IMR-90 (cell line): Measurements from ENCODE around the gene DOK3. TPM values are rescaled to one million over a fixed set of nuclear protein-coding genes. Genes with fewer than 3 reads are reported as not detected.

Experiments used
- ATAC-seq: fragments of 200-7000 bp; cut with Tn5 transposase; 2 replicates; pipeline ENCODE4 v1.9.1; 2020; ENCODE audit warnings: low read depth, mild to moderate bottlenecking, moderate library complexity
- BruUV-seq: library from RNA; stranded (reverse); fragments of 400-500 nt; replicated peaks from 2 replicates; lab custom pipeline; 2021; lab: Mats Ljungman, UMichigan
- CTCF ChIA-PET: fragments of 300-600 bp; formaldehyde crosslinking; extraction: SDS; loops from one replicate; lab custom pipeline; 2021; ENCODE audit warnings: antibody characterized with exemption; lab: Yijun Ruan, JAX
- POLR2A ChIA-PET: fragments of 300-600 bp; sonication (Branson Sonifier 250); formaldehyde crosslinking; loops from one replicate; lab custom pipeline; 2022; ENCODE audit warnings: antibody characterized with exemption; ENCODE audit not compliant: unreplicated experiment; lab: Charles Lee
- DNase-seq: peaks from one replicate; pipeline ENCODE4 v3.0.0; 2013
- H2AFZ ChIP-seq: replicated peaks from 2 replicates; pipeline ENCODE3; 2013; ENCODE audit warnings: low read length, mild to moderate bottlenecking; ENCODE audit not compliant: poor library complexity
- H2AK5ac ChIP-seq: 2 replicates; pipeline ENCODE4 v1.6.1; 2013; ENCODE audit warnings: low read depth, low read length, inconsistent platforms
- H2AK9ac ChIP-seq: replicated peaks from 2 replicates; pipeline ENCODE3; 2013; ENCODE audit warnings: mild to moderate bottlenecking, low read depth, low read length, moderate library complexity; ENCODE audit not compliant: poor library complexity
- H2BK120ac ChIP-seq: 2 replicates; pipeline ENCODE4 v1.6.1; 2013; ENCODE audit warnings: low read depth, low read length, inconsistent platforms
- H2BK15ac ChIP-seq: 3 replicates; pipeline ENCODE4 v1.6.1; 2013; ENCODE audit warnings: low read depth, low read length, inconsistent platforms
- H2BK20ac ChIP-seq: 2 replicates; pipeline ENCODE4 v1.6.1; 2013; ENCODE audit warnings: low read depth, mild to moderate bottlenecking, inconsistent platforms, low read length, moderate library complexity
- H2BK5ac ChIP-seq: 2 replicates; pipeline ENCODE4 v1.6.1; 2013; ENCODE audit warnings: mild to moderate bottlenecking, low read depth, low read length, inconsistent platforms; ENCODE audit not compliant: poor library complexity, severe bottlenecking
- H3K14ac ChIP-seq: replicated peaks from 2 replicates; pipeline ENCODE4 v1.6.1; 2013; ENCODE audit warnings: low read depth, low read length, inconsistent platforms
- H3K18ac ChIP-seq: 2 replicates; pipeline ENCODE4 v1.6.1; 2013; ENCODE audit warnings: low read depth, low read length, control low read depth
- H3K23ac ChIP-seq: 2 replicates; pipeline ENCODE4 v1.6.1; 2013; ENCODE audit warnings: low read depth, low read length, inconsistent platforms
- H3K27ac ChIP-seq: 2 replicates; pipeline ENCODE4 v1.5.1; 2013; ENCODE audit warnings: mild to moderate bottlenecking, control low read depth, low read length; ENCODE audit not compliant: insufficient read depth
- H3K27me3 ChIP-seq: 2 replicates; pipeline ENCODE4 v1.6.1; 2013; ENCODE audit warnings: low read length; ENCODE audit not compliant: control insufficient read depth, insufficient read depth
- H3K36me3 ChIP-seq: 2 replicates; pipeline ENCODE4 v1.6.1; 2013; ENCODE audit warnings: low read length, mixed read lengths; ENCODE audit not compliant: control insufficient read depth, insufficient read depth
- H3K4ac ChIP-seq: 2 replicates; pipeline ENCODE4 v1.6.1; 2013; ENCODE audit warnings: low read depth, low read length, inconsistent platforms
- H3K4me1 ChIP-seq: 2 replicates; pipeline ENCODE4 v1.6.1; 2013; ENCODE audit warnings: low read length, mixed read lengths; ENCODE audit not compliant: control insufficient read depth, insufficient read depth
- H3K4me2 ChIP-seq: 2 replicates; pipeline ENCODE4 v1.6.1; 2013; ENCODE audit warnings: low read depth, mild to moderate bottlenecking, control low read depth, low read length, moderate library complexity
- H3K4me3 ChIP-seq: 2 replicates; pipeline ENCODE4 v1.5.1; 2013; ENCODE audit warnings: low read depth, mild to moderate bottlenecking, control low read depth, low read length, moderate library complexity; ENCODE audit not compliant: insufficient read depth
- H3K56ac ChIP-seq: 2 replicates; pipeline ENCODE4 v1.6.1; 2013; ENCODE audit warnings: low read length, inconsistent platforms; ENCODE audit not compliant: insufficient read depth; ENCODE audit errors: extremely low read depth
- H3K79me1 ChIP-seq, 2 experiments: 2 replicates each; pipeline ENCODE4 v1.6.1; 2013; ENCODE audit warnings: low read length in 2 of 2, inconsistent platforms in 1 of 2, low read depth in 1 of 2
- H3K9ac ChIP-seq: 2 replicates; pipeline ENCODE4 v1.6.1; 2013; ENCODE audit warnings: low read depth, low read length, control low read depth
- H3K9me1 ChIP-seq: 2 replicates; pipeline ENCODE4 v1.6.1; 2013; ENCODE audit warnings: low read length, inconsistent platforms; ENCODE audit not compliant: insufficient read depth
- H3K9me3 ChIP-seq: 2 replicates; pipeline ENCODE4 v1.6.1; 2013; ENCODE audit warnings: low read length; ENCODE audit not compliant: control insufficient read depth, insufficient read depth
- H4K20me1 ChIP-seq: 2 replicates; pipeline ENCODE4 v1.6.1; 2013; ENCODE audit warnings: low read length, inconsistent platforms; ENCODE audit not compliant: insufficient read depth
- H4K5ac ChIP-seq: 2 replicates; pipeline ENCODE4 v1.6.1; 2013; ENCODE audit warnings: mild to moderate bottlenecking, low read depth, low read length, control low read depth
- H4K8ac ChIP-seq, 2 experiments: 2 replicates each; pipeline ENCODE4 v1.6.1; 2013; ENCODE audit warnings: low read depth in 2 of 2, low read length in 2 of 2, control low read depth in 1 of 2, inconsistent platforms in 1 of 2
- H4K91ac ChIP-seq: 2 replicates; pipeline ENCODE4 v1.6.1; 2013; ENCODE audit warnings: low read depth, low read length, inconsistent platforms; ENCODE audit not compliant: insufficient read depth
- CEBPB ChIP-seq: IDR thresholded peaks from 2 replicates; pipeline ENCODE4 v1.6.1; 2012; ENCODE audit warnings: low read depth, low read length, improper control_type of control experiment
- CHD1 ChIP-seq: IDR thresholded peaks from 2 replicates; pipeline ENCODE4 v1.6.1; 2012; ENCODE audit warnings: low read depth, low read length, improper control_type of control experiment
- CTCF ChIP-seq: conservative IDR thresholded peaks from 2 replicates; pipeline ENCODE4 v1.5.1; 2012; ENCODE audit warnings: mild to moderate bottlenecking, low read depth, low read length, improper control_type of control experiment
- ELK1 ChIP-seq: fragments of 150-350 bp; IDR thresholded peaks from 2 replicates; pipeline ENCODE4 v1.6.1; 2016; ENCODE audit warnings: low read depth, mild to moderate bottlenecking, low read length, moderate library complexity, borderline replicate concordance
- MAFK ChIP-seq: IDR thresholded peaks from 2 replicates; pipeline ENCODE4 v1.6.1; 2012; ENCODE audit warnings: low read depth, low read length, improper control_type of control experiment
- MAZ ChIP-seq: IDR thresholded peaks from 2 replicates; pipeline ENCODE4 v1.6.1; 2012; ENCODE audit warnings: low read depth, mild to moderate bottlenecking, low read length, improper control_type of control experiment, moderate library complexity, borderline replicate concordance
- MXI1 ChIP-seq: IDR thresholded peaks from 2 replicates; pipeline ENCODE4 v1.6.1; 2012; ENCODE audit warnings: low read depth, mild to moderate bottlenecking, low read length, moderate library complexity, borderline replicate concordance
- NFE2L2 ChIP-seq: fragments of 150-350 bp; IDR thresholded peaks from 2 replicates; pipeline ENCODE4 v1.6.1; 2016; ENCODE audit warnings: low read depth, mild to moderate bottlenecking, low read length
- POLR2A ChIP-seq: IDR thresholded peaks from 2 replicates; pipeline ENCODE4 v1.6.1; 2012; ENCODE audit warnings: mild to moderate bottlenecking, low read depth, low read length
- RAD21 ChIP-seq: IDR thresholded peaks from 2 replicates; pipeline ENCODE4 v1.6.1; 2012; ENCODE audit warnings: low read length, improper control_type of control experiment
- RCOR1 ChIP-seq: IDR thresholded peaks from 2 replicates; pipeline ENCODE4 v1.6.1; 2012; ENCODE audit warnings: mild to moderate bottlenecking, low read length, improper control_type of control experiment; ENCODE audit not compliant: insufficient replicate concordance
- RFX5 ChIP-seq: IDR thresholded peaks from 2 replicates; pipeline ENCODE4 v1.8.0; 2012; ENCODE audit warnings: low read depth, mild to moderate bottlenecking, low read length, moderate library complexity
- SMC3 ChIP-seq: fragments of 150-350 bp; IDR thresholded peaks from 2 replicates; pipeline ENCODE4 v1.6.1; 2016; ENCODE audit warnings: low read depth, mild to moderate bottlenecking, antibody characterized with exemption, low read length, moderate library complexity
- WGBS, 2 experiments: methylation state at CpG; one replicate each; pipeline versions ENCODE4 v1.1.5 to v1.1.7; 2013; ENCODE audit warnings: missing lambda C conversion rate in 2 of 2; ENCODE audit not compliant: insufficient read length in 1 of 2; ENCODE audit errors: extremely low coverage in 2 of 2; 5-methylcytosine and 5-hydroxymethylcytosine counted together
- dilution Hi-C: fragments of 300-500 bp; cut with HindIII; formaldehyde crosslinking; loops from one replicate; pipeline ENCODE4 v1.14.3; 2018; ENCODE audit warnings: low sequenced_read_pairs; ENCODE audit not compliant: unreplicated experiment
- in situ Hi-C: fragments of 300-500 bp; cut with MboI; formaldehyde crosslinking; loops from 3 replicates; pipeline ENCODE4 v1.14.3; 2019; ENCODE audit warnings: low sequenced_read_pairs, inconsistent platforms, mixed read lengths
- intact Hi-C: fragments of 100-400 bp; cut with micrococcal nuclease; formaldehyde crosslinking; loops from 2 replicates; pipeline ENCODE4 v1.10.0; 2022
- polyA plus RNA-seq, 3 experiments: library from polyadenylated mRNA; depleted of rRNA; stranded (reverse); fragments of >200 nt; gene quantifications; 2 replicates each; pipeline ENCODE4 v1.2.3, GENCODE V29; 2012; ENCODE audit warnings: low replicate concordance in 1 of 3
- total RNA-seq: library from RNA; depleted of rRNA; stranded (reverse); fragments of >200 nt; gene quantifications from 2 replicates; pipeline ENCODE4 v1.2.3, GENCODE V29; 2012

The DOK3 gene
- total and polyA plus RNA-seq, 2 of the 4 experiments (the other 2 are of a cell fraction) = 0.54 to 3.9 TPM

GRCh38 chr5:177528631-177529030 is 19.0 kb upstream of the DOK3 start:
- H3K27me3 ChIP-seq = no peaks in the 10 kb centered on the region
- ATAC-seq = no peak
- H3K14ac ChIP-seq = no peak overlapping the region
- in situ Hi-C loops (no loop called here), dilution Hi-C loops (no loop called here), intact Hi-C loops (no loop called here)
- 100% methylated on average over 2 of the region's 10 CpGs; no CpG with 5 or more reads in 1 of the 2 experiments for WGBS, 2 experiments
- no peak overlapping the region for H2BK15ac ChIP-seq
- no peak overlapping the region for H3K23ac ChIP-seq
- no peak overlapping the region for H3K4me2 ChIP-seq
- TF ChIP-seq SMC3 = no peak
- TF ChIP-seq MAFK = no peak
- no peak for TF ChIP-seq MXI1
- no peak for TF ChIP-seq RFX5
- no peak for TF ChIP-seq POLR2A
- no peak for TF ChIP-seq CEBPB
- no peak for TF ChIP-seq NFE2L2
- TF ChIP-seq ELK1 = no peak
- no peak for TF ChIP-seq RCOR1
- TF ChIP-seq RAD21 = no peak
- TF ChIP-seq MAZ = no peak
- no peak for TF ChIP-seq CTCF
- no peak for TF ChIP-seq CHD1
- H3K56ac ChIP-seq = no peak overlapping the region
- no peak overlapping the region for H3K4me3 ChIP-seq
- no peak overlapping the region for H2BK120ac ChIP-seq
- CTCF ChIA-PET = no interaction called here
- H3K9ac ChIP-seq = no peak overlapping the region
- no peak overlapping the region for H2AFZ ChIP-seq
- peaks cover 95% of the 10 kb centered on the region for H3K36me3 ChIP-seq
- POLR2A ChIA-PET = no interaction called here
- H3K27ac ChIP-seq = no peak overlapping the region
- no peak overlapping the region for H3K4ac ChIP-seq
- H3K79me1 ChIP-seq = peaks cover 48 to 77% of the 10 kb centered on the region in 2 experiments
- BruUV-seq = no TSS peak
- H4K5ac ChIP-seq = no peak overlapping the region
- H3K9me1 ChIP-seq = peaks cover 8% of the 10 kb centered on the region; the same call in 1 of the 2 replicates
- no peak overlapping the region for H2BK20ac ChIP-seq
- no peak overlapping the region for H2BK5ac ChIP-seq
- no peak for DNase-seq
- H2AK9ac ChIP-seq = no peak overlapping the region
- H3K18ac ChIP-seq = no peak overlapping the region
- no peak overlapping the region for H4K8ac ChIP-seq
- H3K9me3 ChIP-seq = no peaks in the 10 kb centered on the region
- no peak overlapping the region for H2AK5ac ChIP-seq
- H4K20me1 ChIP-seq = peaks cover 20% of the 10 kb centered on the region
- H4K91ac ChIP-seq = no peak overlapping the region
- no peaks in the 10 kb centered on the region for H3K4me1 ChIP-seq
